ENCODE results near the gene NR5A1.

Gene NR5A1

GRCh38 chr9:124440786-124441185 is 66.4 kb downstream of the NR5A1 start:
- no peak for DNase-seq (ENCODE audit: low spot score)

GRCh38 chr9:124439686-124440243 is 67.4 kb downstream of the NR5A1 start:
- DNase-seq (ENCODE audit: low spot score): no peak

- no peak for DNase-seq (ENCODE audit: low spot score)
These were observed 68.1 kb downstream of the NR5A1 start for GRCh38 chr9:124439086-124439485.

- DNase-seq (ENCODE audit: low spot score): no peak
These were observed 69.1 kb downstream of the NR5A1 start for GRCh38 chr9:124438091-124438490.

GRCh38 chr9:124437086-124437485 is 70.1 kb downstream of the NR5A1 start:
- DNase-seq (ENCODE audit: low spot score): no peak

GRCh38 chr9:124436320-124436719 is 70.9 kb downstream of the NR5A1 start:
- DNase-seq (ENCODE audit: low spot score): no peak
